ENCODE data around the gene OGFOD1.

Gene OGFOD1

DNA sequence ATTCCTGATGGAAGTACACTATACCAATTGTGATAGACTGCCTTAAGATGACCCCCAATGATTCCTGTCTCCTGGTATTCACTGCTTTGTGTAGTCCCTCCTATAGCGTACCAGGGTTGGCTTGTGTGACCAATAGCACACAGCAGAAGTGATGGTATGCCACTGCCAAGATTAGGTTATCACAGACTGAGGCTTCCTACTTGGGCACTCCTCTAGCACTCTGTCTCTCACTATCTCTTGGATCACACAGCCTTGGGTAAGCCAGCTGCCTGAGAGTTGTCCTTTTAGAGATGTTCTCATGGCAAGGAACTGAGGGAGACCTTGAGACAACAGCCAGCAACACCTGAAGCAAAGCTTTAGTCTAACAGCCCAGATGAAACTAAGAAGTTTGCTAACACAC, 13.3 kb upstream of the OGFOD1 start:
- Histone ChIP-seq H3K27me3 (ENCODE audit: control insufficient read depth in 1 of 2, insufficient read depth in 2 of 2, low read length in 2 of 2) (no peaks in the 10 kb centered on the region), H3K4me3 (ENCODE audit: low read depth in 1 of 2, low read length in 2 of 2) (no peak overlapping the region), H3K27ac (ENCODE audit: low read depth, low read length) (no peak overlapping the region), H3K9me3 (ENCODE audit: low read length) (no peaks in the 10 kb centered on the region), H3K4me1 (ENCODE audit: insufficient read depth, low read length) (no peaks in the 10 kb centered on the region), H3K9ac (ENCODE audit: low read length) (no peak overlapping the region), H3K36me3 (ENCODE audit: insufficient read depth, low read length) (peaks cover 46% of the 10 kb centered on the region)

DNA sequence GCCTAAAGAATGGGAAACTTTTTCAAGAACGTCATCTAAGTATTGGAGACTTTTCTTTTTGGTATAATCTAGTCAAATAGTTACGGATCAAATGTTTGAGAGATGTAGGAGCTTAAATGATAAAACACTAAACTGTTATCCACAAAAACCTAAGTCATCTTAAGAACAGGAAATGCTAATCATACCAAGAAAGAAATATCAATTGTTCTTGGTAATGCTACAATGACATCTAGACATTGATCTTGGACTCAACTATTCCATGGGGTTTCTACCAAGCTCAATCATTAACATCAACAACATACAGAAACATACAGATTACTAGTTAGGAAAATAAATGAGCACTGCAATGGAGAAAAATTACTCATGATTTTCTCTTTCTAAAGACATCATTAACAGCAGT, 4.1 kb upstream of the OGFOD1 start:
- no peak overlapping the region for H3K27ac ChIP-seq (ENCODE audit: low read depth, low read length)
- no peaks in the 10 kb centered on the region for H3K27me3 ChIP-seq (ENCODE audit: control insufficient read depth in 1 of 2, insufficient read depth in 2 of 2, low read length in 2 of 2)
- peaks cover 17% of the 10 kb centered on the region for H3K36me3 ChIP-seq (ENCODE audit: insufficient read depth, low read length)

DNA sequence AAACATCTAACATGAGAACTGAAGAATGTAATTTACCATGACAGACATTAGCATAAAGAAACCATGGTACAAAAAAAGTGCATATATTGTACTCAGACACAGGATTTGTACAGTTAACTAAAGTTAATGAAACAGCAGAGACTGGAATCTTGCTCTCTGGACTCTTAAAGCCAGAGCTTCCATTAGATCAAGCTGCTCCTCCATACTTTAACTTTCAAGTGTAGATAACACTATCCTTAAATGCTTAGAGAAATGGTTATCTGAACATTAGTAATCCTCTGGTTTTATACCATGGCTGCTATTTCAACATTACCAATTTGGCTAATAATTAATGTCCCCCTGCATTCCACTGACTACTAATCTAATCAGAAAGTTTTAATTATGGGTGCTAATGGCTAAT, 3.3 kb upstream of the OGFOD1 start:
- Histone ChIP-seq H3K27me3 (ENCODE audit: control insufficient read depth in 1 of 2, insufficient read depth in 2 of 2, low read length in 2 of 2) (no peaks in the 10 kb centered on the region), H3K4me1 (ENCODE audit: insufficient read depth, low read length) (peaks cover 24% of the 10 kb centered on the region), H3K36me3 (ENCODE audit: insufficient read depth, low read length) (peaks cover 18% of the 10 kb centered on the region), H3K27ac (ENCODE audit: low read depth, low read length) (no peak overlapping the region), H3K4me3 (ENCODE audit: low read depth in 1 of 2, low read length in 2 of 2) (no peak overlapping the region), H3K9ac (ENCODE audit: low read length) (no peak overlapping the region), H3K9me3 (ENCODE audit: low read length) (no peaks in the 10 kb centered on the region)

More for the DNA sequence above, 4.1 kb upstream of the OGFOD1 start:
- Histone ChIP-seq H3K9me3 (ENCODE audit: low read length) (no peaks in the 10 kb centered on the region), H3K4me1 (ENCODE audit: insufficient read depth, low read length) (peaks cover 17% of the 10 kb centered on the region), H3K9ac (ENCODE audit: low read length) (no peak overlapping the region), H3K4me3 (ENCODE audit: low read depth in 1 of 2, low read length in 2 of 2) (no peak overlapping the region)

DNA sequence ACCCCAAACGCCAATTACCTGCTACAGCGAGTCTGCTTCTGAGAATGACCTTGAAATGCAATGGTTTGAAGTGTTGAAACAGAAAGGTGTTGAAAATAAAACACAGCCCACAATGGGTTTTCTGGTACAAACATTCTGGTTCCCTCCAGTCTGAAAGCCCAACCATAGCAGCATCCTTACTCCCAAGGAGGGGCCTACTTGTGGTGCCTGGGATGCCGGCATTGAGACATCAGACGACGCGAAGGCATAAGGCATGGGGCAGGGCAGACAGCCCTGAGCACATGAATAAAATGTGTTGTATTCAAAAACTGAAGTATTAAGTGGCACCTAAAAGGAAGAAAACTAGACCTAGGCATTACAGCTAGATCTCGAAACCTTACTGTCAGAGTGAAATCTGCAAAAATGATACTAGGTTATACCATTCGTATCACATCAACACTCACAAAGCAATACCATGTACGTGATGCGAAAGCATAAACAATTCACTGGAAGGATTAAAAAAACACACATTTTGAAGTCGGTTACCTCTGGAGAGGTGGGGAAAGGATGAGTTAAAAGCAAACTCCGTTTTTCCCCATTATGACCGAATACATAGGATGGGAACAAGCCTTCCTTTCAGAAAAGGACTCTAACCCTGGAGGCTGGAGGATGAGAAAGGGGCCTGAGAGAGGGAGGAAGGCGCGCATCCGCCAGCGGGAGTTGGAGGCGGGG, 924 bp upstream of the OGFOD1 start:
- peak overlapping the region; percentile 73 for H3K27ac ChIP-seq (ENCODE audit: low read depth, low read length)
- H3K36me3 ChIP-seq (ENCODE audit: insufficient read depth, low read length) = peaks cover 20% of the 10 kb centered on the region
- peak overlapping the region; percentile 95 to 98 for H3K4me3 ChIP-seq (ENCODE audit: low read depth in 1 of 2, low read length in 2 of 2)
- H3K27me3 ChIP-seq (ENCODE audit: control insufficient read depth in 1 of 2, insufficient read depth in 2 of 2, low read length in 2 of 2) = no peaks in the 10 kb centered on the region
- H3K4me1 ChIP-seq (ENCODE audit: insufficient read depth, low read length) = peaks cover 25% of the 10 kb centered on the region
- no peaks in the 10 kb centered on the region for H3K9me3 ChIP-seq (ENCODE audit: low read length)
- H3K9ac ChIP-seq (ENCODE audit: low read length) = peak overlapping the region; percentile 52

- Histone ChIP-seq H3K4me3 (ENCODE audit: low read depth in 1 of 2, low read length in 2 of 2) (peak overlapping the region; percentile 69 to 98), H3K27ac (ENCODE audit: low read depth, low read length) (peak overlapping the region; percentile 79), H3K27me3 (ENCODE audit: control insufficient read depth in 1 of 2, insufficient read depth in 2 of 2, low read length in 2 of 2) (no peaks in the 10 kb centered on the region), H3K4me1 (ENCODE audit: insufficient read depth, low read length) (peaks cover 25% of the 10 kb centered on the region), H3K9me3 (ENCODE audit: low read length) (no peaks in the 10 kb centered on the region), H3K9ac (ENCODE audit: low read length) (peak overlapping the region; percentile 50), H3K36me3 (ENCODE audit: insufficient read depth, low read length) (peaks cover 33% of the 10 kb centered on the region)
Measured at GRCh38 chr16:56451753-56452689, 667 bp downstream of the OGFOD1 start.

DNA sequence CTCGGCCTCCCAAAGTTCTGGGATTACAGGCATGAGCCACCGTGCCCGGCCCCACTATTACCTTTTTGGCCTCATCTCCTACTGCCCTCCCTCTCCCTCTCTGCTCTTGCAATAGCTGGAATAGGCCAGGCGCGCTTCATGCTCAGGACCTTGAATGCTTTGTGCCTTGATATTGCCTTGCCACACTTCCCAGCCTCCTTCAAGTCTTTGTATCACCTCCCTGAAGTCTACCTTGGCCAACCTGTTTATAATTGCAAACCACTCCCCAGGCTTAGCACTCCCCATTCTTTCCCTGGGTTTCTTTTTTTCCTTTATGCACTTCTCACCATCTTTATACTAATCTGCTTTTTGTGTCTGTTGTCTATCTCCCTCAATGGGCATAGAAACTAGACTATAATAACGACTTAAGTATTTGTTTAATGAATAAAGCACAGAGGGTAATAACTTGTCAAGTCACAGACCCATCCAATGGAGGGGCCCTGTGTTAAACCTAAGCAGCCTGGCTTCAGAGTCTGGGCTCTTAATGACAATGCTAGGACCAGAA, 6.6 kb downstream of the OGFOD1 start:
- H3K4me3 ChIP-seq (ENCODE audit: low read depth in 1 of 2, low read length in 2 of 2) = no peak overlapping the region
- no peaks in the 10 kb centered on the region for H3K27me3 ChIP-seq (ENCODE audit: control insufficient read depth in 1 of 2, insufficient read depth in 2 of 2, low read length in 2 of 2)
- H3K27ac ChIP-seq (ENCODE audit: low read depth, low read length) = no peak overlapping the region
- peaks cover 55% of the 10 kb centered on the region for H3K36me3 ChIP-seq (ENCODE audit: insufficient read depth, low read length)
- no peaks in the 10 kb centered on the region for H3K9me3 ChIP-seq (ENCODE audit: low read length)
- H3K9ac ChIP-seq (ENCODE audit: low read length) = no peak overlapping the region
- H3K4me1 ChIP-seq (ENCODE audit: insufficient read depth, low read length) = peaks cover under 1% of the 10 kb centered on the region

DNA sequence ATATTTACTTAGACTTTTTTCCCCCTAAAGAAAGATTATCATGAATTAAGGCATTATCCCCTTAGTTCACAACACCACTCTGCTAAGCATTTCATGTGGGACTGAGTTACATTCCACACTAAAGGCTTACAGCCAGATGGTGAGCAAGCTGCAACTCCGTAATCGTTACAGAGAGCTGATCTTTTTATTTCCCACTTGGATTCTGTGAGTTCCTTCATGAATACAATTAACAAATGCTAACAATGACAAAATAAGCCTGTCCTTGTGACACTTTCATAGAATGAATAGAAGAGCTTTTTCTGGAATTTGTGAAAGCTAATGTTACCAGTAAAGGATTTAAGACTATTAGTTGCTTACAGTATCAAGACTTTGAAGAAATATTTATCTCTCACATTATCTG, 8.7 kb downstream of the OGFOD1 start:
- Histone ChIP-seq H3K27ac (ENCODE audit: low read depth, low read length) (no peak overlapping the region), H3K4me3 (ENCODE audit: low read depth in 1 of 2, low read length in 2 of 2) (no peak overlapping the region), H3K9me3 (ENCODE audit: low read length) (no peaks in the 10 kb centered on the region), H3K27me3 (ENCODE audit: control insufficient read depth in 1 of 2, insufficient read depth in 2 of 2, low read length in 2 of 2) (no peaks in the 10 kb centered on the region), H3K4me1 (ENCODE audit: insufficient read depth, low read length) (no peaks in the 10 kb centered on the region), H3K9ac (ENCODE audit: low read length) (no peak overlapping the region), H3K36me3 (ENCODE audit: insufficient read depth, low read length) (peaks cover 56% of the 10 kb centered on the region)

GRCh38 chr16:56462064-56462796, 10.9 kb downstream of the OGFOD1 start:
- H3K9me3 ChIP-seq (ENCODE audit: low read length) = no peaks in the 10 kb centered on the region
- no peaks in the 10 kb centered on the region for H3K27me3 ChIP-seq (ENCODE audit: control insufficient read depth in 1 of 2, insufficient read depth in 2 of 2, low read length in 2 of 2)
- H3K36me3 ChIP-seq (ENCODE audit: insufficient read depth, low read length) = peaks cover 57% of the 10 kb centered on the region
- H3K4me1 ChIP-seq (ENCODE audit: insufficient read depth, low read length) = no peaks in the 10 kb centered on the region
- H3K4me3 ChIP-seq (ENCODE audit: low read depth in 1 of 2, low read length in 2 of 2) = no peak overlapping the region
- no peak overlapping the region for H3K27ac ChIP-seq (ENCODE audit: low read depth, low read length)
- no peak overlapping the region for H3K9ac ChIP-seq (ENCODE audit: low read length)

- Histone ChIP-seq H3K9me3 (ENCODE audit: low read length) (no peaks in the 10 kb centered on the region), H3K27me3 (ENCODE audit: control insufficient read depth in 1 of 2, insufficient read depth in 2 of 2, low read length in 2 of 2) (no peaks in the 10 kb centered on the region), H3K36me3 (ENCODE audit: insufficient read depth, low read length) (peaks cover 59% of the 10 kb centered on the region), H3K9ac (ENCODE audit: low read length) (no peak overlapping the region), H3K4me3 (ENCODE audit: low read depth in 1 of 2, low read length in 2 of 2) (no peak overlapping the region), H3K4me1 (ENCODE audit: insufficient read depth, low read length) (no peaks in the 10 kb centered on the region), H3K27ac (ENCODE audit: low read depth, low read length) (no peak overlapping the region)
Measured at GRCh38 chr16:56463153-56463552, 11.8 kb downstream of the OGFOD1 start.

GRCh38 chr16:56466344-56466743, 15.0 kb downstream of the OGFOD1 start:
- no peaks in the 10 kb centered on the region for H3K4me1 ChIP-seq (ENCODE audit: insufficient read depth, low read length)
- H3K27ac ChIP-seq (ENCODE audit: low read depth, low read length) = no peak overlapping the region
- peaks cover 70% of the 10 kb centered on the region for H3K36me3 ChIP-seq (ENCODE audit: insufficient read depth, low read length)
- H3K4me3 ChIP-seq (ENCODE audit: low read depth in 1 of 2, low read length in 2 of 2) = no peak overlapping the region
- H3K27me3 ChIP-seq (ENCODE audit: control insufficient read depth in 1 of 2, insufficient read depth in 2 of 2, low read length in 2 of 2) = no peaks in the 10 kb centered on the region
- H3K9me3 ChIP-seq (ENCODE audit: low read length) = no peaks in the 10 kb centered on the region
- no peak overlapping the region for H3K9ac ChIP-seq (ENCODE audit: low read length)

DNA sequence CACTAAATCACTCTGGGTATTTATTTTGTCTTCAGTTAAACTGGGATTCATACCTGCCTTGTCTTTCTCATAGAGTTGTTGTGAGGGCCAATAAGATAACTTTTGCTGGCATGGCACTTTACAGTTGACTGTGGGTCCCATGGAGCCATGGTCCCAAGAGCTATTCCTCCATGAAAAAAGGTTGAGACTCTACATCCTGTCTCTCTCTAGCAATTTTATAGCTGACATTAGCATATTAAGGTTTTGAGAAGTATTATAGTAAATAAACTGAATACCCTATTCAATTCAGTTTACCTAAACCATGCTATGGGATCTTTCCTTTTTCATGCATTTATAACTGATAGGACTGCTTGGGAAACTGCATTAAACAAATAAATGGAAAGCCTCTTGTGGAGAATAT, 17.4 kb downstream of the OGFOD1 start:
- no peaks in the 10 kb centered on the region for H3K4me1 ChIP-seq (ENCODE audit: insufficient read depth, low read length)
- H3K27ac ChIP-seq (ENCODE audit: low read depth, low read length) = no peak overlapping the region
- peaks cover 75% of the 10 kb centered on the region for H3K36me3 ChIP-seq (ENCODE audit: insufficient read depth, low read length)
- H3K4me3 ChIP-seq (ENCODE audit: low read depth in 1 of 2, low read length in 2 of 2) = no peak overlapping the region
- no peak overlapping the region for H3K9ac ChIP-seq (ENCODE audit: low read length)
- H3K27me3 ChIP-seq (ENCODE audit: control insufficient read depth in 1 of 2, insufficient read depth in 2 of 2, low read length in 2 of 2) = no peaks in the 10 kb centered on the region
- H3K9me3 ChIP-seq (ENCODE audit: low read length) = no peaks in the 10 kb centered on the region

Measured in muscle layer of colon (tissue), 2 donors.